HG03095 (cell line): ENCODE data around the gene MSH5.

Experiments used
- ATAC-seq: cut with Tn5 transposase; IDR thresholded peaks from one replicate; pipeline ENCODE4 v1.9.1; 2021; ENCODE audit warnings: moderate library complexity; ENCODE audit not compliant: unreplicated experiment

Gene MSH5

GRCh38 chr6:31750411-31751022 lies 10.7 kb downstream of the MSH5 start:
- ATAC-seq: no peak

- no peak for ATAC-seq
Observed at GRCh38 chr6:31752739-31753319, 13.0 kb downstream of the MSH5 start.

GRCh38 chr6:31758281-31758680 lies 18.5 kb downstream of the MSH5 start:
- no peak for ATAC-seq

GRCh38 chr6:31760790-31761189 lies 21.0 kb downstream of the MSH5 start:
- ATAC-seq: no peak

GRCh38 chr6:31761343-31761742 lies 21.5 kb downstream of the MSH5 start:
- ATAC-seq: no peak

GRCh38 chr6:31762356-31762755 lies 22.6 kb downstream of the MSH5 start, which contains the start of gene SAPCD1:
Gene SAPCD1, plus strand, starts transcription at chr6:31762656. Its CDS starts 399 bp downstream, at chr6:31763055.
- ATAC-seq: no peak

GRCh38 chr6:31762878-31763618 lies 23.2 kb downstream of the MSH5 start:
- no peak for ATAC-seq

GRCh38 chr6:31763619-31763940 lies 23.8 kb downstream of the MSH5 start:
- ATAC-seq: no peak

- no peak for ATAC-seq
Observed at GRCh38 chr6:31764198-31764597, 24.4 kb downstream of the MSH5 start.

- ATAC-seq: no peak
Observed at GRCh38 chr6:31765559-31765909, 25.7 kb downstream of the MSH5 start.

- ATAC-seq: no peak
Observed at GRCh38 chr6:31765910-31766794, 26.3 kb downstream of the MSH5 start.

- ATAC-seq: no peak
Observed at GRCh38 chr6:31767096-31767645, 27.4 kb downstream of the MSH5 start.

- ATAC-seq: no peak
Observed at GRCh38 chr6:31768363-31769257, 28.8 kb downstream of the MSH5 start.

- no peak for ATAC-seq
Observed at GRCh38 chr6:31769684-31770371, 30.0 kb downstream of the MSH5 start.

- no peak for ATAC-seq
Observed at GRCh38 chr6:31770860-31771259, 31.1 kb downstream of the MSH5 start.

GRCh38 chr6:31771992-31772358 lies 32.2 kb downstream of the MSH5 start:
- ATAC-seq: no peak

GRCh38 chr6:31775184-31775583 lies 35.4 kb downstream of the MSH5 start:
- no peak for ATAC-seq

- no peak for ATAC-seq
Observed at GRCh38 chr6:31775633-31776484, 36.1 kb downstream of the MSH5 start.

GRCh38 chr6:31776485-31776988 lies 36.7 kb downstream of the MSH5 start:
- no peak for ATAC-seq
